HepG2 (cell line): ENCODE data around the gene SSBP2. TPM values are rescaled to one million over a fixed set of nuclear protein-coding genes. Genes with fewer than 3 reads are reported as not detected.

Experiments
- CREB1 ChIP-seq, 2 experiments: fragments of 450-650 bp in 1 of 2; IDR thresholded peaks; 2 replicates each; pipeline ENCODE4 v1.6.1; 2016 to 2017; ENCODE audit warnings: control low read depth in 1 of 2, mild to moderate bottlenecking in 1 of 2, missing compliant biosample characterization in 1 of 2, missing genetic modification characterization in 1 of 2
- FOXO1 ChIP-seq: sonication (generic); formaldehyde crosslinking; IDR thresholded peaks from 2 replicates; pipeline ENCODE4 v1.4.0; 2020; ENCODE audit warnings: missing genetic modification reagents
- HNF4G ChIP-seq, 2 experiments: sonication (generic) in 1 of 2; formaldehyde crosslinking in 1 of 2; IDR thresholded peaks; 2 replicates each; pipeline versions ENCODE4 v1.4.0 to v1.6.1; 2011 to 2020; ENCODE audit warnings: borderline replicate concordance in 2 of 2, low read depth in 2 of 2, mild to moderate bottlenecking in 2 of 2, low read length in 1 of 2, missing genetic modification reagents in 1 of 2, moderate library complexity in 1 of 2
- MAFF ChIP-seq: IDR thresholded peaks from 2 replicates; pipeline ENCODE4 v1.6.1; 2011; ENCODE audit warnings: low read depth, low read length, improper control_type of control experiment
- NFRKB ChIP-seq: fragments of 450-650 bp; IDR thresholded peaks from 2 replicates; pipeline ENCODE4 v1.6.1; 2017
- RXRB ChIP-seq: IDR thresholded peaks from 2 replicates; pipeline ENCODE4 v1.6.1; 2016; ENCODE audit warnings: borderline replicate concordance, missing genetic modification reagents, missing compliant biosample characterization
- SALL1 ChIP-seq: sonication (generic); formaldehyde crosslinking; IDR thresholded peaks from 2 replicates; pipeline ENCODE4 v1.8.0; 2022; ENCODE audit warnings: mild to moderate bottlenecking, missing genetic modification reagents
- SOX13 ChIP-seq, 3 experiments: fragments of 450-650 bp in 1 of 3; sonication (generic) in 1 of 3; formaldehyde crosslinking in 1 of 3; IDR thresholded peaks in 2 of 3; conservative IDR thresholded peaks in 1 of 3; 2 replicates each; pipeline versions ENCODE4 v1.5.0 to v1.6.1; 2016 to 2020; ENCODE audit warnings: antibody characterized with exemption in 1 of 3, mild to moderate bottlenecking in 1 of 3, missing compliant biosample characterization in 1 of 3, missing genetic modification reagents in 1 of 3, moderate library complexity in 1 of 3
- SOX5 ChIP-seq: IDR thresholded peaks from 2 replicates; pipeline ENCODE4 v1.6.1; 2016; ENCODE audit warnings: borderline replicate concordance
- SOX6 ChIP-seq, 2 experiments: fragments of 450-650 bp in 1 of 2; sonication (generic) in 1 of 2; formaldehyde crosslinking in 1 of 2; IDR thresholded peaks; 2 replicates each; pipeline versions ENCODE4 v1.4.0 to v1.6.1; 2017 to 2020; ENCODE audit warnings: antibody characterized with exemption in 1 of 2, mild to moderate bottlenecking in 1 of 2, missing genetic modification reagents in 1 of 2
- SYNCRIP ChIP-seq: fragments of 200-400 bp; formaldehyde crosslinking; IDR thresholded peaks from 2 replicates; pipeline ENCODE4 v1.6.1; 2018; ENCODE audit warnings: mild to moderate bottlenecking, low read depth, low read length; ENCODE audit not compliant: insufficient read depth
- TCF7 ChIP-seq: sonication (generic); IDR thresholded peaks from 2 replicates; pipeline ENCODE4 v1.6.1; 2016; ENCODE audit warnings: antibody characterized with exemption, low read depth
- TP53 ChIP-seq: sonication (generic); formaldehyde crosslinking; conservative IDR thresholded peaks from 2 replicates; pipeline ENCODE4 v1.4.0; 2020; ENCODE audit warnings: missing genetic modification reagents
- ZNF589 ChIP-seq: sonication (generic); formaldehyde crosslinking; conservative IDR thresholded peaks from 2 replicates; pipeline ENCODE4 v1.8.0; 2022; ENCODE audit warnings: mild to moderate bottlenecking, moderate library complexity, missing genetic modification reagents
- ZNF816 ChIP-seq: sonication (generic); formaldehyde crosslinking; IDR thresholded peaks from 2 replicates; pipeline ENCODE4 v1.8.0; 2022; ENCODE audit warnings: missing genetic modification reagents, mild to moderate bottlenecking, borderline replicate concordance
- polyA plus RNA-seq, 8 experiments: library from polyadenylated mRNA; depleted of rRNA in 3 of 8; stranded (reverse) in 7 of 8; unstranded in 1 of 8; fragments of >200 nt; fragmentation: Illumina TruSeq in 4 of 8; extraction: Trizol in 4 of 8; gene quantifications; 2 replicates each; pipeline versions ENCODE4 v1.2.1 to v1.2.3, GENCODE V29; 2011 to 2016; ENCODE audit warnings: low read depth in 4 of 8, missing spikeins in 1 of 8, mixed read lengths in 1 of 8; ENCODE audit not compliant: insufficient read depth in 1 of 8
- total RNA-seq, 5 experiments: library from RNA; depleted of rRNA; stranded (reverse); fragments of >200 nt; fragmentation: Illumina TruSeq; extraction: Trizol; gene quantifications; 2 replicates each; pipeline ENCODE4 v1.2.3, GENCODE V29; 2016; ENCODE audit warnings: low read depth in 1 of 5
- TF ChIP-seq, protein P1 (sequence below): sonication (generic); formaldehyde crosslinking; IDR thresholded peaks from 2 replicates; pipeline ENCODE4 v1.4.0; 2020; ENCODE audit warnings: missing genetic modification reagents
- TF ChIP-seq, protein P2 (sequence below): IDR thresholded peaks from 2 replicates; pipeline ENCODE4 v1.4.0; 2020; ENCODE audit warnings: mild to moderate bottlenecking, missing genetic modification reagents
- TF ChIP-seq, protein P3 (sequence below): sonication (generic); formaldehyde crosslinking; conservative IDR thresholded peaks from 2 replicates; pipeline ENCODE4 v1.4.0; 2020; ENCODE audit warnings: mild to moderate bottlenecking, missing genetic modification reagents, moderate library complexity

SSBP2 gene
- total and polyA plus RNA-seq, 2 of the 13 experiments (the other 11 are each of a cell fraction or from before 2014, with no cell fraction given), result 0.16 TPM; not detected in 1

DNA sequence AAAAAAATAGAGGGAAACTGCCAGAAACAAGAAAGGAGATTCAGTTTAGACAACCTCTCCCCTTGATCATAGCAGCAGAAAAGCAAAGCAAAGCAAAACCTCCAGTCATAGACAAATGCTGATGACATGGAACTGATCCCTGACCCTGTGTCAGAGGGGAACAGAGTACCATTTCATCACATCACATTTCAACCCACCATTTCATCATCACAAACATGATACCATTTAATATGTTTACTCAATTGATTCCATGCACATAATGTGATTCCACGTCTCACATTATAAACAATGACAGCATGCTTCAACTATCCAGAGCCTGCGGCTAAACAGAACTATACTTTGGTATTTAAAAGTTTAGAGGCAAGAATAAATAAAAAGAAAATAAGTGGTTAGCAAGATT lies 328.2 kb downstream of the SSBP2 start (continued):
- TF ChIP-seq SOX6 (IDR thresholded peaks at IDR 0.05) (no peak), SOX6 (CRISPR knock-in tag; IDR thresholded peaks at IDR 0.05) (peak; percentile 51; the same call in 1 of the 2 replicates), CREB1 (IDR thresholded peaks at IDR 0.05) (peak; percentile 66), CREB1 (CRISPR knock-in tag; IDR thresholded peaks at IDR 0.05) (peak; percentile 51), TP53 (CRISPR knock-in tag) (no peak), RXRB (0 out of 2 replicates have a peak, but pooled peaks have one; percentile 47), ZNF816 (CRISPR knock-in tag) (no peak), SYNCRIP (no peak), SOX13 (IDR thresholded peaks at IDR 0.05) (no peak), SOX13 (CRISPR knock-in tag; conservative IDR thresholded peaks at IDR 0.05 in 1 of 2, IDR thresholded peaks at IDR 0.05 in 1 of 2) (peak in 1 of 2 experiments; percentile 20; a peak in 1 of 4 replicates), NFRKB (no peak), ZNF589 (no peak), SALL1 (CRISPR knock-in tag) (peak; percentile 58; the same call in 1 of the 2 replicates), FOXO1 (peak; percentile 45; the same call in 1 of the 2 replicates), HNF4G (IDR thresholded peaks at IDR 0.05; ENCODE audit: borderline replicate concordance, low read depth, low read length) (0 out of 2 replicates have a peak, but pooled peaks have one; percentile 9), HNF4G (CRISPR knock-in tag; IDR thresholded peaks at IDR 0.05; ENCODE audit: borderline replicate concordance, low read depth) (no peak), SOX5 (CRISPR knock-in tag) (no peak), MAFF (peak; percentile 77), TCF7 (0 out of 2 replicates have a peak, but pooled peaks have one; percentile 13)
- TF ChIP-seq, protein P1, sequence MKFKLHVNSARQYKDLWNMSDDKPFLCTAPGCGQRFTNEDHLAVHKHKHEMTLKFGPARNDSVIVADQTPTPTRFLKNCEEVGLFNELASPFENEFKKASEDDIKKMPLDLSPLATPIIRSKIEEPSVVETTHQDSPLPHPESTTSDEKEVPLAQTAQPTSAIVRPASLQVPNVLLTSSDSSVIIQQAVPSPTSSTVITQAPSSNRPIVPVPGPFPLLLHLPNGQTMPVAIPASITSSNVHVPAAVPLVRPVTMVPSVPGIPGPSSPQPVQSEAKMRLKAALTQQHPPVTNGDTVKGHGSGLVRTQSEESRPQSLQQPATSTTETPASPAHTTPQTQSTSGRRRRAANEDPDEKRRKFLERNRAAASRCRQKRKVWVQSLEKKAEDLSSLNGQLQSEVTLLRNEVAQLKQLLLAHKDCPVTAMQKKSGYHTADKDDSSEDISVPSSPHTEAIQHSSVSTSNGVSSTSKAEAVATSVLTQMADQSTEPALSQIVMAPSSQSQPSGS (CRISPR knock-in tag), result peak; percentile 52; the same call in 1 of the 2 replicates
- TF ChIP-seq, protein P2, sequence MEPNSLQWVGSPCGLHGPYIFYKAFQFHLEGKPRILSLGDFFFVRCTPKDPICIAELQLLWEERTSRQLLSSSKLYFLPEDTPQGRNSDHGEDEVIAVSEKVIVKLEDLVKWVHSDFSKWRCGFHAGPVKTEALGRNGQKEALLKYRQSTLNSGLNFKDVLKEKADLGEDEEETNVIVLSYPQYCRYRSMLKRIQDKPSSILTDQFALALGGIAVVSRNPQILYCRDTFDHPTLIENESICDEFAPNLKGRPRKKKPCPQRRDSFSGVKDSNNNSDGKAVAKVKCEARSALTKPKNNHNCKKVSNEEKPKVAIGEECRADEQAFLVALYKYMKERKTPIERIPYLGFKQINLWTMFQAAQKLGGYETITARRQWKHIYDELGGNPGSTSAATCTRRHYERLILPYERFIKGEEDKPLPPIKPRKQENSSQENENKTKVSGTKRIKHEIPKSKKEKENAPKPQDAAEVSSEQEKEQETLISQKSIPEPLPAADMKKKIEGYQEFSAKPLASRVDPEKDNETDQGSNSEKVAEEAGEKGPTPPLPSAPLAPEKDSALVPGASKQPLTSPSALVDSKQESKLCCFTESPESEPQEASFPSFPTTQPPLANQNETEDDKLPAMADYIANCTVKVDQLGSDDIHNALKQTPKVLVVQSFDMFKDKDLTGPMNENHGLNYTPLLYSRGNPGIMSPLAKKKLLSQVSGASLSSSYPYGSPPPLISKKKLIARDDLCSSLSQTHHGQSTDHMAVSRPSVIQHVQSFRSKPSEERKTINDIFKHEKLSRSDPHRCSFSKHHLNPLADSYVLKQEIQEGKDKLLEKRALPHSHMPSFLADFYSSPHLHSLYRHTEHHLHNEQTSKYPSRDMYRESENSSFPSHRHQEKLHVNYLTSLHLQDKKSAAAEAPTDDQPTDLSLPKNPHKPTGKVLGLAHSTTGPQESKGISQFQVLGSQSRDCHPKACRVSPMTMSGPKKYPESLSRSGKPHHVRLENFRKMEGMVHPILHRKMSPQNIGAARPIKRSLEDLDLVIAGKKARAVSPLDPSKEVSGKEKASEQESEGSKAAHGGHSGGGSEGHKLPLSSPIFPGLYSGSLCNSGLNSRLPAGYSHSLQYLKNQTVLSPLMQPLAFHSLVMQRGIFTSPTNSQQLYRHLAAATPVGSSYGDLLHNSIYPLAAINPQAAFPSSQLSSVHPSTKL, result peak; percentile 58
- TF ChIP-seq, protein P3, sequence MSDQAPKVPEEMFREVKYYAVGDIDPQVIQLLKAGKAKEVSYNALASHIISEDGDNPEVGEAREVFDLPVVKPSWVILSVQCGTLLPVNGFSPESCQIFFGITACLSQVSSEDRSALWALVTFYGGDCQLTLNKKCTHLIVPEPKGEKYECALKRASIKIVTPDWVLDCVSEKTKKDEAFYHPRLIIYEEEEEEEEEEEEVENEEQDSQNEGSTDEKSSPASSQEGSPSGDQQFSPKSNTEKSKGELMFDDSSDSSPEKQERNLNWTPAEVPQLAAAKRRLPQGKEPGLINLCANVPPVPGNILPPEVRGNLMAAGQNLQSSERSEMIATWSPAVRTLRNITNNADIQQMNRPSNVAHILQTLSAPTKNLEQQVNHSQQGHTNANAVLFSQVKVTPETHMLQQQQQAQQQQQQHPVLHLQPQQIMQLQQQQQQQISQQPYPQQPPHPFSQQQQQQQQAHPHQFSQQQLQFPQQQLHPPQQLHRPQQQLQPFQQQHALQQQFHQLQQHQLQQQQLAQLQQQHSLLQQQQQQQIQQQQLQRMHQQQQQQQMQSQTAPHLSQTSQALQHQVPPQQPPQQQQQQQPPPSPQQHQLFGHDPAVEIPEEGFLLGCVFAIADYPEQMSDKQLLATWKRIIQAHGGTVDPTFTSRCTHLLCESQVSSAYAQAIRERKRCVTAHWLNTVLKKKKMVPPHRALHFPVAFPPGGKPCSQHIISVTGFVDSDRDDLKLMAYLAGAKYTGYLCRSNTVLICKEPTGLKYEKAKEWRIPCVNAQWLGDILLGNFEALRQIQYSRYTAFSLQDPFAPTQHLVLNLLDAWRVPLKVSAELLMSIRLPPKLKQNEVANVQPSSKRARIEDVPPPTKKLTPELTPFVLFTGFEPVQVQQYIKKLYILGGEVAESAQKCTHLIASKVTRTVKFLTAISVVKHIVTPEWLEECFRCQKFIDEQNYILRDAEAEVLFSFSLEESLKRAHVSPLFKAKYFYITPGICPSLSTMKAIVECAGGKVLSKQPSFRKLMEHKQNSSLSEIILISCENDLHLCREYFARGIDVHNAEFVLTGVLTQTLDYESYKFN (CRISPR knock-in tag), result peak; percentile 75
